Measurements from ENCODE around the gene LRMDA.

GRCh38 chr10:75476569-75476968, 45.1 kb downstream of the LRMDA start:
- TF ChIP-seq POLR2A (IDR thresholded peaks at IDR 0.05) (no peak), EP300 (IDR thresholded peaks at IDR 0.05) (no peak)
- TF ChIP-seq, protein P1, sequence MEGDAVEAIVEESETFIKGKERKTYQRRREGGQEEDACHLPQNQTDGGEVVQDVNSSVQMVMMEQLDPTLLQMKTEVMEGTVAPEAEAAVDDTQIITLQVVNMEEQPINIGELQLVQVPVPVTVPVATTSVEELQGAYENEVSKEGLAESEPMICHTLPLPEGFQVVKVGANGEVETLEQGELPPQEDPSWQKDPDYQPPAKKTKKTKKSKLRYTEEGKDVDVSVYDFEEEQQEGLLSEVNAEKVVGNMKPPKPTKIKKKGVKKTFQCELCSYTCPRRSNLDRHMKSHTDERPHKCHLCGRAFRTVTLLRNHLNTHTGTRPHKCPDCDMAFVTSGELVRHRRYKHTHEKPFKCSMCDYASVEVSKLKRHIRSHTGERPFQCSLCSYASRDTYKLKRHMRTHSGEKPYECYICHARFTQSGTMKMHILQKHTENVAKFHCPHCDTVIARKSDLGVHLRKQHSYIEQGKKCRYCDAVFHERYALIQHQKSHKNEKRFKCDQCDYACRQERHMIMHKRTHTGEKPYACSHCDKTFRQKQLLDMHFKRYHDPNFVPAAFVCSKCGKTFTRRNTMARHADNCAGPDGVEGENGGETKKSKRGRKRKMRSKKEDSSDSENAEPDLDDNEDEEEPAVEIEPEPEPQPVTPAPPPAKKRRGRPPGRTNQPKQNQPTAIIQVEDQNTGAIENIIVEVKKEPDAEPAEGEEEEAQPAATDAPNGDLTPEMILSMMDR (IDR thresholded peaks at IDR 0.05) = no peak

Data from sigmoid colon (tissue), 4 donors.